ENCODE results near the gene HMGCS2. TPM values are rescaled to one million over a fixed set of nuclear protein-coding genes. Genes with fewer than 3 reads are reported as not detected.

The HMGCS2 gene
- total and polyA plus RNA-seq, 9 of the 15 experiments (the other 6 are each of a cell fraction or from before 2014, with no cell fraction given), result 0.13 TPM; not detected in 8

DNA sequence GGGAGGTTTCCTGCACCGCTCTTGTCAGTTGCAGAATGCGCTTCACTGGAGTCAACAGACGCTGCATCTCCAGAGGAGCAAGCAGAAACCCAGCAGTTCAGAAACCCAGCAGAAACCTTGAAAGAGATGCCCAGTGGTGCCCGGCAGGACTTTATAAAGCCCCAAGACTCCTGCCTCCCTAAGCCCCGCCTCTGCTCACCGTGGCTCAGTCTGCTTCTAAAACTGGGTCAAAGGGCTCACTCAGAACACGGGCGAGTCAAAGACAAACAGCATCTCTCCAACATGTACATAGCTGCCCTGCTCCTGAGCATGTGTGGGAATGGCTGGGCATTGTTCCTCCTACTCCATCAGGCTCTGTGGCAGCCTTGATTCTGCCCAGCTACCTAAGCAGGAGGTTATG is at the start of gene HMGCS2 (continued):
- TF ChIP-seq NFE2 (IDR thresholded peaks at IDR 0.05; ENCODE audit: low read depth) (no peak), NFIX (CRISPR knock-in tag; IDR thresholded peaks at IDR 0.05; ENCODE audit: low read depth) (no peak), PCBP1 (IDR thresholded peaks at IDR 0.05; ENCODE audit: low read depth, low read length, poor library complexity, severe bottlenecking) (no peak), PHB2 (IDR thresholded peaks at IDR 0.05; ENCODE audit: low read depth) (no peak), POU5F1 (IDR thresholded peaks at IDR 0.05; ENCODE audit: borderline replicate concordance, low read depth, low read length, partially characterized antibody) (no peak)

DNA sequence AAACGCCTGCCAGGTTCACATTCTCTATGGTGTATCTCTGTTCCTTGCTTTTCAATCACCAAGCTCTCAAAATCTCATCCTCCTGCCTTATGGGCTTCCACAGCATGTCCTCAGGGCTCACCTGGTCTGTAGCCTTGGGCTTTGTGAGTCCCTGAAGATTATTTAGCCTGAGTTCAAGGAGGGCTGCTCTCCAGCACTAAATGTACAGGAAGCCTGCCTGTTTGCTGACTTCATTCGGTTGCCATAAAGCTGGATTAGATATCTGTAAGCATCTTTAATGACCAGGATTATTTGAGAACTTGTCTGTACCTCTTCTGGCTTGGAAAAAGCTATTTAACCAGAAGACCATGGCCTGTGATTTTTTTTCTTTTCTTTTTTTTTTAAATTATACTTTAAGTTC is 49.5 kb upstream of the HMGCS2 start:
- ChIA-PET POLR2A (interaction anchor here (0.5 kb wide), 1 partner anchor 79 kb away, joined by 3 read pairs; no protein-coding TSS in a partner anchor), CTCF (ENCODE audit: low intra/inter-chr PET ratio) (no interaction called here)
- 23% methylated on average over 2 of the region's 2 CpGs for WGBS (ENCODE audit: insufficient coverage, low coverage, missing lambda C conversion rate)
- Histone ChIP-seq H3K9ac (ENCODE audit: insufficient read depth in 1 of 2, low read depth in 2 of 2, low read length in 2 of 2) (no peak overlapping the region), H3K27me3 (ENCODE audit: control insufficient read depth in 2 of 2, insufficient read depth in 2 of 2, low read length in 2 of 2) (peaks cover 0 to 14% of the 10 kb centered on the region in 2 experiments; a peak in 2 of 5 replicates), H3K4me2 (ENCODE audit: insufficient read depth, low read length) (no peak overlapping the region), H3K4me1 (replicated peaks in 1 of 2; ENCODE audit: control insufficient read depth in 2 of 2, insufficient read depth in 2 of 2, low read length in 2 of 2) (peaks cover 0 to 17% of the 10 kb centered on the region in 2 experiments; a peak in 2 of 5 replicates), H3K4me3 (no peak overlapping the region), H3K36me3 (ENCODE audit: control insufficient read depth, insufficient read depth, low read length) (no peaks in the 10 kb centered on the region), H3K27ac (ENCODE audit: extremely low read depth, low read depth, low read length) (no peak overlapping the region), H4K20me1 (replicated peaks; ENCODE audit: control insufficient read depth, insufficient read depth, low read length) (no peaks in the 10 kb centered on the region), H3K79me2 (ENCODE audit: control insufficient read depth, insufficient read depth, low read length) (no peaks in the 10 kb centered on the region), H2AFZ (ENCODE audit: low read depth, low read length) (no peak overlapping the region), H3K9me3 (replicated peaks; ENCODE audit: control insufficient read depth, insufficient read depth, low read depth, low read length) (no peaks in the 10 kb centered on the region), H3K9me1 (ENCODE audit: control insufficient read depth, insufficient read depth, low read length) (no peaks in the 10 kb centered on the region)
- no peak for DNase-seq (ENCODE audit: extremely low read depth in 1 of 4, low spot score in 3 of 4)
- TF ChIP-seq KDM1A (IDR thresholded peaks at IDR 0.05) (no peak), ZNF551 (CRISPR knock-in tag; IDR thresholded peaks at IDR 0.05) (no peak), TRIM24 (IDR thresholded peaks at IDR 0.05) (no peak), NR2C2 (CRISPR knock-in tag; IDR thresholded peaks at IDR 0.05) (no peak), NR2C2 (tag; IDR thresholded peaks at IDR 0.05) (no peak), EWSR1 (IDR thresholded peaks at IDR 0.05; ENCODE audit: borderline replicate concordance, low read depth, partially characterized antibody) (no peak), MAFG (tag; conservative IDR thresholded peaks at IDR 0.05) (no peak), PRPF4 (IDR thresholded peaks at IDR 0.05; ENCODE audit: insufficient read depth, low read depth, low read length, poor library complexity, severe bottlenecking) (no peak), ZNF316 (IDR thresholded peaks at IDR 0.05) (no peak), ZNF707 (CRISPR knock-in tag; conservative IDR thresholded peaks at IDR 0.05) (no peak), ZNF347 (CRISPR knock-in tag; IDR thresholded peaks at IDR 0.05; ENCODE audit: low read depth) (no peak), ZNF134 (CRISPR knock-in tag; conservative IDR thresholded peaks at IDR 0.05) (no peak)
- intact Hi-C loops (cut with micrococcal nuclease) (no loop called here), in situ Hi-C loops (cut with MboI) (no loop called here)
- no TSS peak for BruUV-seq (replicated peaks)
- no peak for FAIRE-seq
- ATAC-seq, result no peak

Data from K562 (cell line).